ENCODE measurements around the gene OSCAR. TPM values are rescaled to one million over a fixed set of nuclear protein-coding genes. Genes with fewer than 3 reads are reported as not detected.

OSCAR gene
- total RNA-seq, 4 donors from 2014 or later = 1.9 to 6.5 (median 3.7) TPM

DNA sequence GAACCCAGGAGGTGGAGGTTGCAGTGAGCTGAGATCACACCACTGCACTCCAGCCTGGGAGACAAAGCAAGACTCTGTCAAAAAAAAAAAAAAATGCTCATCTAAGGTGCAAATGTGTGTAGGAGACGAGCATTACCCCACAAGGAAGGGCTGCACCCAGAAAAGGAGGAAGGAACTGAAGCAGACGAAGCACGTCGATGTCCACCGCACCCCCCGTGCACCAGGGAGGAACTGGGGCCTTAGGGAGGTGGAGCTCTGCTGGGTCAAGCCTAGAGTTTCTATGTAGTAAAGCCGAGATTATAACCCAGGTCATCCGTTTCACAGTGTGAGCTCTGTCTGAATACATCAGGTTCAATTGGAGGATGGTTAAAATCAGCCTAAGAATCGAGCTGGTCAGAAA lies 38.0 kb downstream of the OSCAR start:
- H3K4me3 ChIP-seq (ENCODE audit: low read depth, poor library complexity, severe bottlenecking) = no peak overlapping the region
- intact Hi-C loops (cut with DNase I; ENCODE audit: low total_unique reads) = no loop called here
- TF ChIP-seq POLR2A (IDR thresholded peaks at IDR 0.05) = no peak
- TF ChIP-seq, protein P1, sequence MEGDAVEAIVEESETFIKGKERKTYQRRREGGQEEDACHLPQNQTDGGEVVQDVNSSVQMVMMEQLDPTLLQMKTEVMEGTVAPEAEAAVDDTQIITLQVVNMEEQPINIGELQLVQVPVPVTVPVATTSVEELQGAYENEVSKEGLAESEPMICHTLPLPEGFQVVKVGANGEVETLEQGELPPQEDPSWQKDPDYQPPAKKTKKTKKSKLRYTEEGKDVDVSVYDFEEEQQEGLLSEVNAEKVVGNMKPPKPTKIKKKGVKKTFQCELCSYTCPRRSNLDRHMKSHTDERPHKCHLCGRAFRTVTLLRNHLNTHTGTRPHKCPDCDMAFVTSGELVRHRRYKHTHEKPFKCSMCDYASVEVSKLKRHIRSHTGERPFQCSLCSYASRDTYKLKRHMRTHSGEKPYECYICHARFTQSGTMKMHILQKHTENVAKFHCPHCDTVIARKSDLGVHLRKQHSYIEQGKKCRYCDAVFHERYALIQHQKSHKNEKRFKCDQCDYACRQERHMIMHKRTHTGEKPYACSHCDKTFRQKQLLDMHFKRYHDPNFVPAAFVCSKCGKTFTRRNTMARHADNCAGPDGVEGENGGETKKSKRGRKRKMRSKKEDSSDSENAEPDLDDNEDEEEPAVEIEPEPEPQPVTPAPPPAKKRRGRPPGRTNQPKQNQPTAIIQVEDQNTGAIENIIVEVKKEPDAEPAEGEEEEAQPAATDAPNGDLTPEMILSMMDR (IDR thresholded peaks at IDR 0.05) = no peak
- DNase-seq (ENCODE audit: low spot score in 2 of 2) = no peak
- WGBS, 2 donors = 62 to 77% methylated on average over 9 of the region's 9 CpGs

DNA sequence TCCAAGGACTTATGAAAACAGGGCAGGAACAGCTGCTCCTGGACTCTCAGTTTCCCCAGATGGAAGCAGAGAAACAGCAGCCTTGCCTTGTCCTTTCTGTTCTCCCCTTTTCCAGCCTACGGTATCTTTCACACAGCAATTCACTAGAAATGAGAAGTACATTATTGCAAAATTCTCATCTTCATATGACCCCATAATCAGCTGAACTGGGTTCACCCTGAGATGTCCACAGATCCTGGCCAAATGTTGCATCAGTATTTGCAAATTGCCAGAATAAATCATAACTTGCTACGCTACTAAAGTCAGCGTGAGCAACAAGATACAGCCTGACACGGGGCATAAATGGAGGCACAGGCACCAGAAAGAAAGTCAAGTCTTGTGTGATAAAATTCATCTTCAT lies 53.0 kb downstream of the OSCAR start:
- DNase-seq (ENCODE audit: low spot score in 2 of 2) = no peak
- H3K4me3 ChIP-seq (ENCODE audit: low read depth, poor library complexity, severe bottlenecking) = no peak overlapping the region
- 82 to 84% methylated on average over 4 of the region's 4 CpGs for WGBS, 2 donors
- intact Hi-C loops (cut with DNase I; ENCODE audit: low total_unique reads) = no loop called here
- no peak for TF ChIP-seq POLR2A (IDR thresholded peaks at IDR 0.05)
- TF ChIP-seq, protein P1 (IDR thresholded peaks at IDR 0.05) = no peak

DNA sequence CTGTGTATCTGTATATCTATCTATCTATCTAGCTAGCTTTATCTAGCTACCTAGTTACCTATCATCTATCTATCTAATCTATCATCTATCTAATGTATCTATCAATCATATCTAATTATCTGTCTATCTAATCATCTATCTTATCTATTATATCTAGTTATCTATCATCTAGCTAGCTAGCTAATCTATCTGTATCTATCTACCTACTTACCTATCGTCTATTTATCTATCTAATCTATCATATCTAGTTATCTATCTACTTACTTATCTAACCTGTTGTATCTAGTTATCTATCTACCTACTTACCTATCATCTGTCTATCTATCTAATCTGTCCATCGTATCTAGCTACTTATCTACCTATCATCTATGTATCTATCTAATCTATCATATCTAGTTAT lies 54.8 kb downstream of the OSCAR start:
- H3K4me3 ChIP-seq (ENCODE audit: low read depth, poor library complexity, severe bottlenecking) = no peak overlapping the region
- intact Hi-C loops (cut with DNase I; ENCODE audit: low total_unique reads) = no loop called here
- no peak for TF ChIP-seq POLR2A (IDR thresholded peaks at IDR 0.05)
- TF ChIP-seq, protein P1 (IDR thresholded peaks at IDR 0.05) = no peak
- DNase-seq (ENCODE audit: low spot score in 2 of 2) = no peak
- WGBS, 2 donors = 80 to 82% methylated on average over 2 of the region's 2 CpGs

Other genes with a start within 250 kb of the OSCAR start
- gene MYADM, start 232.9 kb downstream of the OSCAR start, total RNA-seq = 10 to 100 TPM; 20.4 to 49.2 (median 33.6) TPM
- gene PRKCG, start 218.6 kb downstream of the OSCAR start, total RNA-seq = not detected
- not detected for gene CACNG7, start 191.5 kb downstream of the OSCAR start, total RNA-seq
- gene CACNG8, start 137.9 kb downstream of the OSCAR start, total RNA-seq = under 1 TPM in 2 of 4 donors, not detected in 2; 0.05 to 0.08 TPM
- not detected for gene CACNG6, start 109.2 kb downstream of the OSCAR start, total RNA-seq
- gene VSTM1, start 36.9 kb downstream of the OSCAR start, total RNA-seq = not detected
- gene TARM1, start 19.4 kb downstream of the OSCAR start, total RNA-seq = not detected
- 10 to 100 TPM in 3 of 4 donors, 1 to 10 TPM in 1; 2.7 to 39.4 (median 30.2) TPM for gene NDUFA3, start 2.1 kb upstream of the OSCAR start, total RNA-seq
- 10 to 100 TPM; 11.1 to 20.4 (median 16.0) TPM for gene TFPT, start 14.9 kb upstream of the OSCAR start, total RNA-seq
- 10 to 100 TPM; 39.2 to 65.1 (median 47.3) TPM for gene PRPF31, start 15.0 kb upstream of the OSCAR start, total RNA-seq
- gene CNOT3, start 37.0 kb upstream of the OSCAR start, total RNA-seq = 10 to 100 TPM; 19.5 to 56.9 (median 37.1) TPM
- gene LENG1, start 58.9 kb upstream of the OSCAR start, total RNA-seq = 1 to 10 TPM; 6.0 to 8.4 (median 6.6) TPM
- 1 to 10 TPM; 2.4 to 9.3 (median 6.3) TPM for gene TMC4, start 72.4 kb upstream of the OSCAR start, total RNA-seq
- gene MBOAT7, start 88.8 kb upstream of the OSCAR start, total RNA-seq = 100 to 1,000 TPM in 1 of 4 donors, 10 to 100 TPM in 3; 57.4 to 117 (median 62.2) TPM
- gene TSEN34, start 90.5 kb upstream of the OSCAR start, total RNA-seq = 100 to 1,000 TPM in 2 of 4 donors, 10 to 100 TPM in 2; 80.5 to 118 (median 107) TPM
- 1,000 to 10,000 TPM; 2,457 to 3,045 (median 2,759) TPM for gene RPS9, start 100.1 kb upstream of the OSCAR start, total RNA-seq
- 1 to 10 TPM in 2 of 4 donors, under 1 TPM in 2; 0.65 to 7.7 (median 3.5) TPM for gene LILRB3, start 122.2 kb upstream of the OSCAR start, total RNA-seq
- gene LILRA6, start 142.0 kb upstream of the OSCAR start, total RNA-seq = 1 to 10 TPM in 2 of 4 donors, under 1 TPM in 1, not detected in 1; 0.98 to 1.6 (median 1.5) TPM
- gene LILRB5, start 156.5 kb upstream of the OSCAR start, total RNA-seq = 1 to 10 TPM; 2.5 to 4.9 (median 4.1) TPM
- gene LILRB2, start 180.3 kb upstream of the OSCAR start, total RNA-seq = 1 to 10 TPM in 2 of 4 donors, under 1 TPM in 2; 0.78 to 1.6 (median 1.1) TPM
- gene LILRA5, start 212.4 kb upstream of the OSCAR start, total RNA-seq = 1 to 10 TPM in 1 of 4 donors, under 1 TPM in 1, not detected in 2; 0.59 to 2.4 TPM
- 1 to 10 TPM in 1 of 4 donors, under 1 TPM in 1, not detected in 2; 0.84 to 6.2 TPM for gene LILRA4, start 238.4 kb upstream of the OSCAR start, total RNA-seq

Data from lower leg skin (tissue), 4 donors.